Liver (tissue), 9 donors: Measurements from ENCODE around the gene MMP2. TPM values are rescaled to one million over a fixed set of nuclear protein-coding genes. Genes with fewer than 3 reads are reported as not detected.

ENCODE experiments used
- DNase-seq: peaks from one replicate; pipeline ENCODE4 v3.0.0-alpha.2; 2017; ENCODE audit warnings: low spot score
- H3K27ac ChIP-seq, 2 donors: one replicate each; pipeline ENCODE4 v1.7.0; 2013; ENCODE audit warnings: inconsistent platforms in 2 of 2, low read length in 2 of 2, control low read depth in 1 of 2, low read depth in 1 of 2, mild to moderate bottlenecking in 1 of 2
- H3K27me3 ChIP-seq, 4 donors: one replicate each; pipeline versions ENCODE4 v1.6.1 to v1.7.0; 2013; ENCODE audit warnings: low read length in 3 of 4, inconsistent platforms in 1 of 4, mild to moderate bottlenecking in 1 of 4, moderate library complexity in 1 of 4; ENCODE audit not compliant: control insufficient read depth in 4 of 4, insufficient read depth in 4 of 4
- H3K36me3 ChIP-seq, 4 donors: one replicate each; pipeline versions ENCODE4 v1.6.1 to v1.7.0; 2013; ENCODE audit warnings: low read length in 3 of 4, mild to moderate bottlenecking in 3 of 4, low read depth in 1 of 4, moderate library complexity in 1 of 4; ENCODE audit not compliant: control insufficient read depth in 4 of 4, insufficient read depth in 3 of 4
- H3K4me1 ChIP-seq, 4 donors: one replicate each; pipeline versions ENCODE4 v1.6.1 to v1.7.0; 2013; ENCODE audit warnings: low read length in 3 of 4, mild to moderate bottlenecking in 3 of 4, moderate library complexity in 1 of 4; ENCODE audit not compliant: control insufficient read depth in 4 of 4, insufficient read depth in 4 of 4
- H3K4me3 ChIP-seq, 3 donors: one replicate each; pipeline versions ENCODE4 v1.6.1 to v1.7.0; 2013; ENCODE audit warnings: low read length in 3 of 3, control low read depth in 1 of 3, low read depth in 1 of 3, mild to moderate bottlenecking in 1 of 3
- H3K9ac ChIP-seq, 2 donors: one replicate each; pipeline ENCODE4 v1.7.0; 2013; ENCODE audit warnings: low read length in 2 of 2, mild to moderate bottlenecking in 2 of 2, moderate library complexity in 2 of 2, control low read depth in 1 of 2, low read depth in 1 of 2
- H3K9me3 ChIP-seq, 4 donors: one replicate each; pipeline versions ENCODE4 v1.6.1 to v1.7.0; 2013; ENCODE audit warnings: low read length in 3 of 4; ENCODE audit not compliant: control insufficient read depth in 4 of 4
- EGR1 ChIP-seq, 2 donors: IDR thresholded peaks; 2 replicates each; pipeline ENCODE4 v1.6.1; 2016 to 2018; ENCODE audit warnings: antibody characterized with exemption in 2 of 2, low read depth in 2 of 2
- FOXA2 ChIP-seq: IDR thresholded peaks from 2 replicates; pipeline ENCODE4 v1.6.1; 2016; ENCODE audit warnings: antibody characterized with exemption
- GABPA ChIP-seq, 2 donors: IDR thresholded peaks in 1 of 2; conservative IDR thresholded peaks in 1 of 2; 2 replicates each; pipeline ENCODE4 v1.6.1; 2016; ENCODE audit warnings: antibody characterized with exemption in 2 of 2, mild to moderate bottlenecking in 1 of 2, moderate library complexity in 1 of 2
- HNF4G ChIP-seq: IDR thresholded peaks from 2 replicates; pipeline ENCODE4 v1.6.1; 2016; ENCODE audit warnings: antibody characterized with exemption
- JUND ChIP-seq, 2 donors: IDR thresholded peaks; 2 replicates each; pipeline ENCODE4 v1.6.1; 2016; ENCODE audit warnings: antibody characterized with exemption in 2 of 2
- NR2F2 ChIP-seq: IDR thresholded peaks from 2 replicates; pipeline ENCODE4 v1.6.1; 2016; ENCODE audit warnings: antibody characterized with exemption
- RXRA ChIP-seq, 2 donors: IDR thresholded peaks; 2 replicates each; pipeline ENCODE4 v1.6.1; 2017 to 2018; ENCODE audit warnings: antibody characterized with exemption in 2 of 2, mild to moderate bottlenecking in 1 of 2
- SP1 ChIP-seq: IDR thresholded peaks from 2 replicates; pipeline ENCODE4 v1.6.1; 2018; ENCODE audit warnings: antibody characterized with exemption, mild to moderate bottlenecking
- TAF1 ChIP-seq: conservative IDR thresholded peaks from 2 replicates; pipeline ENCODE4 v1.6.1; 2016; ENCODE audit warnings: antibody characterized with exemption, mild to moderate bottlenecking
- YY1 ChIP-seq: IDR thresholded peaks from 2 replicates; pipeline ENCODE4 v1.6.1; 2016; ENCODE audit warnings: antibody characterized with exemption, mild to moderate bottlenecking
- WGBS: extraction: QIAGEN DNeasy Blood & Tissue Kit; methylation state at CpG from one replicate; pipeline ENCODE4 v1.1.7; 2013; 5-methylcytosine and 5-hydroxymethylcytosine counted together
- polyA plus RNA-seq, 2 donors: library from polyadenylated mRNA; stranded (reverse) in 1 of 2; unstranded in 1 of 2; fragments of 200-250 nt in 1 of 2; fragments of >200 nt in 1 of 2; fragmentation: Nextera tagmentation in 1 of 2; extraction: Ambion mirVana in 1 of 2; gene quantifications; one replicate each; pipeline versions ENCODE4 v1.2.1 to v1.2.3, GENCODE V29; 2013 to 2015
- total RNA-seq, 2 donors: library from RNA; depleted of rRNA; stranded (reverse); fragments of >200 nt; gene quantifications; one replicate each; pipeline ENCODE4 v1.2.3, GENCODE V29; 2014
- TF ChIP-seq, protein P1 (sequence below): IDR thresholded peaks from 2 replicates; pipeline ENCODE4 v1.6.1; 2016; ENCODE audit warnings: antibody characterized with exemption
- TF ChIP-seq, protein P2 (sequence below): fragments of 150-350 bp; IDR thresholded peaks from 2 replicates; pipeline ENCODE4 v1.5.1; 2017; ENCODE audit warnings: improper control_type of control experiment, low read depth, low read length; ENCODE audit not compliant: missing input control
- TF ChIP-seq, protein P3 (sequence below): IDR thresholded peaks from 2 replicates; pipeline ENCODE4 v1.6.1; 2016; ENCODE audit warnings: antibody characterized with exemption
- TF ChIP-seq, protein P4 (sequence below): IDR thresholded peaks from 2 replicates; pipeline ENCODE4 v1.6.1; 2016; ENCODE audit warnings: antibody characterized with exemption, mild to moderate bottlenecking
- donor health status: healthy.
- donor health status: healthy.
- donor health status: healthy.
- donor health status: healthy.
- donor health status: healthy.

Gene MMP2
- total and polyA plus RNA-seq, 4 donors: 2.8 to 6.3 (median 5.3) TPM

DNA sequence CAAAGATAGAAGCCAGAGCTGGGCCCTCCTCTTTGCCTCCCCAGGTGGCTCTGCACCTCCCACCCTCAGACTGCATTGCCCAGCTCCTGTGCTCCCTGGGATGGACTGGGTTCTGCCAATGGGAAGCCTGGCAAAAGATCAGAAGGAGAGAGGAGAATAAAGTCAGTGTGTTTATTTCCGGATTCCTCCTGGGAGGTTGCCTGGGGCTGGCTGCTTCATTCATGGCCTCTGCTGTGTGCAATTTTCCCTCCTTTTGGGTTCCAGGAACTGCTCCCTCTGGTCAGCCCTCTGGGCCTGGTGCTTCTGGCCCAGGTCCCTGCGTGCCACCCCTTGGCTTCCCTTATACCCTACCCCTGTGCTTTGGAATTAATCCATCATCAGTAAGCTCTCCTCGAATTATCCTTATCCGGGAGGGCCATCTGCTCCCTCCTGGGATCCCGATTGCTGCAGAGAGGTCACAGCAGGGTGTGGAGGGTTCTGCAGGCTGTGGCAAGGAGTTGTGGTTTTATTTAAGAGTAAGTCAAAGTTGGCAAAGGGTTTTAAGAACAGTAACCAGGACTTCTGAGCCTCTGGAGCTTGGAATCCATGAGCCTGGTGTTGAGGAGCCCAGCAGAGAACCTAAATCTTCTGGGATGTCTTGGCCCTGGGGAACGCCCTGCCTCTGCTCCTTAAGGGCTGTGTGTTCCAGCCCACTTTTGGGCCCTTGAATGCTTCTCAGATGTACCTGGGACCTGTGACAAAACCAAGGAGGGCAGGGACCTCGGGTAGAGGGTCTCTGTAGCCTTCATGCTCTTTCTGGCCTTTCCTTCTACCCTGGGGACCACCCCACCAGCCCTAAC lies 8.2 kb upstream of the MMP2 start:
- H3K9ac ChIP-seq: no peak overlapping the region

More for the DNA sequence above, 8.2 kb upstream of the MMP2 start:
- Histone ChIP-seq H3K9me3 (no peaks in the 10 kb centered on the region), H3K27ac (no peak overlapping the region), H3K27me3 (no peaks in the 10 kb centered on the region), H3K4me1 (no peaks in the 10 kb centered on the region), H3K4me3 (no peak overlapping the region), H3K36me3 (no peaks in the 10 kb centered on the region)
- 73% methylated on average over 7 of the region's 7 CpGs for WGBS
- TF ChIP-seq RXRA (IDR thresholded peaks at IDR 0.05) (no peak), EGR1 (IDR thresholded peaks at IDR 0.05; ENCODE audit: low read depth in 2 of 2) (no peak), NR2F2 (no peak), JUND (IDR thresholded peaks at IDR 0.05) (no peak), TAF1 (no peak), SP1 (no peak), YY1 (no peak), GABPA (IDR thresholded peaks at IDR 0.05 in 1 of 2, conservative IDR thresholded peaks at IDR 0.05 in 1 of 2) (no peak), FOXA2 (no peak), HNF4G (no peak)
- TF ChIP-seq, protein P1, sequence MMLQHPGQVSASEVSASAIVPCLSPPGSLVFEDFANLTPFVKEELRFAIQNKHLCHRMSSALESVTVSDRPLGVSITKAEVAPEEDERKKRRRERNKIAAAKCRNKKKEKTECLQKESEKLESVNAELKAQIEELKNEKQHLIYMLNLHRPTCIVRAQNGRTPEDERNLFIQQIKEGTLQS: no peak
- TF ChIP-seq, protein P2, sequence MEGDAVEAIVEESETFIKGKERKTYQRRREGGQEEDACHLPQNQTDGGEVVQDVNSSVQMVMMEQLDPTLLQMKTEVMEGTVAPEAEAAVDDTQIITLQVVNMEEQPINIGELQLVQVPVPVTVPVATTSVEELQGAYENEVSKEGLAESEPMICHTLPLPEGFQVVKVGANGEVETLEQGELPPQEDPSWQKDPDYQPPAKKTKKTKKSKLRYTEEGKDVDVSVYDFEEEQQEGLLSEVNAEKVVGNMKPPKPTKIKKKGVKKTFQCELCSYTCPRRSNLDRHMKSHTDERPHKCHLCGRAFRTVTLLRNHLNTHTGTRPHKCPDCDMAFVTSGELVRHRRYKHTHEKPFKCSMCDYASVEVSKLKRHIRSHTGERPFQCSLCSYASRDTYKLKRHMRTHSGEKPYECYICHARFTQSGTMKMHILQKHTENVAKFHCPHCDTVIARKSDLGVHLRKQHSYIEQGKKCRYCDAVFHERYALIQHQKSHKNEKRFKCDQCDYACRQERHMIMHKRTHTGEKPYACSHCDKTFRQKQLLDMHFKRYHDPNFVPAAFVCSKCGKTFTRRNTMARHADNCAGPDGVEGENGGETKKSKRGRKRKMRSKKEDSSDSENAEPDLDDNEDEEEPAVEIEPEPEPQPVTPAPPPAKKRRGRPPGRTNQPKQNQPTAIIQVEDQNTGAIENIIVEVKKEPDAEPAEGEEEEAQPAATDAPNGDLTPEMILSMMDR: no peak
- TF ChIP-seq, protein P3, sequence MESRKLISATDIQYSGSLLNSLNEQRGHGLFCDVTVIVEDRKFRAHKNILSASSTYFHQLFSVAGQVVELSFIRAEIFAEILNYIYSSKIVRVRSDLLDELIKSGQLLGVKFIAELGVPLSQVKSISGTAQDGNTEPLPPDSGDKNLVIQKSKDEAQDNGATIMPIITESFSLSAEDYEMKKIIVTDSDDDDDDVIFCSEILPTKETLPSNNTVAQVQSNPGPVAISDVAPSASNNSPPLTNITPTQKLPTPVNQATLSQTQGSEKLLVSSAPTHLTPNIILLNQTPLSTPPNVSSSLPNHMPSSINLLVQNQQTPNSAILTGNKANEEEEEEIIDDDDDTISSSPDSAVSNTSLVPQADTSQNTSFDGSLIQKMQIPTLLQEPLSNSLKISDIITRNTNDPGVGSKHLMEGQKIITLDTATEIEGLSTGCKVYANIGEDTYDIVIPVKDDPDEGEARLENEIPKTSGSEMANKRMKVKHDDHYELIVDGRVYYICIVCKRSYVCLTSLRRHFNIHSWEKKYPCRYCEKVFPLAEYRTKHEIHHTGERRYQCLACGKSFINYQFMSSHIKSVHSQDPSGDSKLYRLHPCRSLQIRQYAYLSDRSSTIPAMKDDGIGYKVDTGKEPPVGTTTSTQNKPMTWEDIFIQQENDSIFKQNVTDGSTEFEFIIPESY: no peak
- TF ChIP-seq, protein P4, sequence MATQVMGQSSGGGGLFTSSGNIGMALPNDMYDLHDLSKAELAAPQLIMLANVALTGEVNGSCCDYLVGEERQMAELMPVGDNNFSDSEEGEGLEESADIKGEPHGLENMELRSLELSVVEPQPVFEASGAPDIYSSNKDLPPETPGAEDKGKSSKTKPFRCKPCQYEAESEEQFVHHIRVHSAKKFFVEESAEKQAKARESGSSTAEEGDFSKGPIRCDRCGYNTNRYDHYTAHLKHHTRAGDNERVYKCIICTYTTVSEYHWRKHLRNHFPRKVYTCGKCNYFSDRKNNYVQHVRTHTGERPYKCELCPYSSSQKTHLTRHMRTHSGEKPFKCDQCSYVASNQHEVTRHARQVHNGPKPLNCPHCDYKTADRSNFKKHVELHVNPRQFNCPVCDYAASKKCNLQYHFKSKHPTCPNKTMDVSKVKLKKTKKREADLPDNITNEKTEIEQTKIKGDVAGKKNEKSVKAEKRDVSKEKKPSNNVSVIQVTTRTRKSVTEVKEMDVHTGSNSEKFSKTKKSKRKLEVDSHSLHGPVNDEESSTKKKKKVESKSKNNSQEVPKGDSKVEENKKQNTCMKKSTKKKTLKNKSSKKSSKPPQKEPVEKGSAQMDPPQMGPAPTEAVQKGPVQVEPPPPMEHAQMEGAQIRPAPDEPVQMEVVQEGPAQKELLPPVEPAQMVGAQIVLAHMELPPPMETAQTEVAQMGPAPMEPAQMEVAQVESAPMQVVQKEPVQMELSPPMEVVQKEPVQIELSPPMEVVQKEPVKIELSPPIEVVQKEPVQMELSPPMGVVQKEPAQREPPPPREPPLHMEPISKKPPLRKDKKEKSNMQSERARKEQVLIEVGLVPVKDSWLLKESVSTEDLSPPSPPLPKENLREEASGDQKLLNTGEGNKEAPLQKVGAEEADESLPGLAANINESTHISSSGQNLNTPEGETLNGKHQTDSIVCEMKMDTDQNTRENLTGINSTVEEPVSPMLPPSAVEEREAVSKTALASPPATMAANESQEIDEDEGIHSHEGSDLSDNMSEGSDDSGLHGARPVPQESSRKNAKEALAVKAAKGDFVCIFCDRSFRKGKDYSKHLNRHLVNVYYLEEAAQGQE: no peak
- DNase-seq: no peak
